ENCODE results near the gene CD99. TPM values are rescaled to one million over a fixed set of nuclear protein-coding genes. Genes with fewer than 3 reads are reported as not detected.

The CD99 gene
- total and polyA plus RNA-seq, 12 donors, result 89.4 to 266 (median 184) TPM

DNA sequence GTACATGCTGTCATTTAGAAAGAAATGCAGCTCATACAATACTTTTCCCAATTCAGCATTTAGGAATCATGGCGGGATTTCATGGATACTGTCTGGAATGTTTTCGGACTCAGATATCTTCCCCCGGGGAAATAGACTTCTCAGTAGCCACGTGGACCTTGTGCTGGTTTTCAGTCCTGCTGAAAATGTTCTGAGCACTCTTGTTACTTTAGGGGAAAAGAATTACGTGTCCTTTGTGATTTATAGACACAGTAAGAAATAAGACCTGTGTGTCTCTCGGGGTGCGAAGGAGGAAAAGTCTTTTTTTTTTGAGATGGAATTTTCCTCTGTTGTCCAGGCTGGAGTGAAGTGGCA is 3.8 kb downstream of the CD99 start:
- Histone ChIP-seq H3K27ac (no peak overlapping the region), H3K4me1 (replicated peaks in 1 of 2) (peaks cover 4 to 13% of the 10 kb centered on the region in 2 donors), H3K4me3 (no peak overlapping the region), H3K27me3 (no peaks in the 10 kb centered on the region), H3K36me3 (replicated peaks in 1 of 2) (no peaks in the 10 kb centered on the region), H3K9me3 (replicated peaks in 1 of 3) (no peaks in the 10 kb centered on the region)
- TF ChIP-seq POLR2A (IDR thresholded peaks at IDR 0.05), result no peak
- TF ChIP-seq, protein P1, sequence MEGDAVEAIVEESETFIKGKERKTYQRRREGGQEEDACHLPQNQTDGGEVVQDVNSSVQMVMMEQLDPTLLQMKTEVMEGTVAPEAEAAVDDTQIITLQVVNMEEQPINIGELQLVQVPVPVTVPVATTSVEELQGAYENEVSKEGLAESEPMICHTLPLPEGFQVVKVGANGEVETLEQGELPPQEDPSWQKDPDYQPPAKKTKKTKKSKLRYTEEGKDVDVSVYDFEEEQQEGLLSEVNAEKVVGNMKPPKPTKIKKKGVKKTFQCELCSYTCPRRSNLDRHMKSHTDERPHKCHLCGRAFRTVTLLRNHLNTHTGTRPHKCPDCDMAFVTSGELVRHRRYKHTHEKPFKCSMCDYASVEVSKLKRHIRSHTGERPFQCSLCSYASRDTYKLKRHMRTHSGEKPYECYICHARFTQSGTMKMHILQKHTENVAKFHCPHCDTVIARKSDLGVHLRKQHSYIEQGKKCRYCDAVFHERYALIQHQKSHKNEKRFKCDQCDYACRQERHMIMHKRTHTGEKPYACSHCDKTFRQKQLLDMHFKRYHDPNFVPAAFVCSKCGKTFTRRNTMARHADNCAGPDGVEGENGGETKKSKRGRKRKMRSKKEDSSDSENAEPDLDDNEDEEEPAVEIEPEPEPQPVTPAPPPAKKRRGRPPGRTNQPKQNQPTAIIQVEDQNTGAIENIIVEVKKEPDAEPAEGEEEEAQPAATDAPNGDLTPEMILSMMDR (IDR thresholded peaks at IDR 0.05), result no peak
- intact Hi-C loops (cut with DNase I), result no loop called here
- whole genome bisulfite sequencing, 4 donors, result 78 to 86% (median 81%) methylated on average over 7 of the region's 7 CpGs
- DNase-seq, result no peak

DNA sequence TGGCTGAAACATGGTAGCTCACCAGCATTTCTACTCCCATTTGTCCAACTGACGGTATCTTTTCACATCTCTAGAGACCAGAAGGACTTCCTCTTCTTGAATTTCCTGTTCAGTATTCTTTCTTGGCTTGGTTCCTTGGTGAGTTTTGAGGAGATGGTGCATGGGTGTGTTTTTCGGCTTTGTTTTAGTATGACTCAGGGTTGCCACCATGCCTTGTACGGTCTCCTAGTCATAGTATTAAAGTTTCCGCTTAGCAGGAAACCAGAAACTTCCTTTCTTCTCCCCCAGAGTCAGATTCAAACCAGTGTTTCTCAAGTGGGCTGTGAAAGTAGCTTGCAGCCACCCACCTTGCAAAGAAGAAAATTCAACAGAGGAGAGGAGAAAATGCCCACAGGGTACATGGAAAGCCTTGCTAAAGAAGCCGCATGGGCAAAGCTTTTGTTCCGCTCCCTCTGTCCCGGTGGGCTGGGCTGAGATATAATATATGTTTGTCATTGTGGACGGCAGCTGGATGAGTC is 5.7 kb downstream of the CD99 start:
- WGBS, 4 donors, result 63 to 71% (median 63%) methylated on average over 8 of the region's 8 CpGs
- intact Hi-C loops (cut with DNase I), result no loop called here
- H3K4me3 ChIP-seq, result no peak overlapping the region
- H3K4me1 ChIP-seq (replicated peaks in 1 of 2), result peaks cover 4 to 13% of the 10 kb centered on the region in 2 donors
- DNase-seq, result peak in 1 of 7 donors; percentile 19
- no peaks in the 10 kb centered on the region for H3K36me3 ChIP-seq (replicated peaks in 1 of 2)
- no peaks in the 10 kb centered on the region for H3K27me3 ChIP-seq
- no peak overlapping the region for H3K27ac ChIP-seq
- H3K9me3 ChIP-seq (replicated peaks in 1 of 3), result no peaks in the 10 kb centered on the region
- TF ChIP-seq, protein P1 (IDR thresholded peaks at IDR 0.05), result no peak
- no peak for TF ChIP-seq POLR2A (IDR thresholded peaks at IDR 0.05)

DNA sequence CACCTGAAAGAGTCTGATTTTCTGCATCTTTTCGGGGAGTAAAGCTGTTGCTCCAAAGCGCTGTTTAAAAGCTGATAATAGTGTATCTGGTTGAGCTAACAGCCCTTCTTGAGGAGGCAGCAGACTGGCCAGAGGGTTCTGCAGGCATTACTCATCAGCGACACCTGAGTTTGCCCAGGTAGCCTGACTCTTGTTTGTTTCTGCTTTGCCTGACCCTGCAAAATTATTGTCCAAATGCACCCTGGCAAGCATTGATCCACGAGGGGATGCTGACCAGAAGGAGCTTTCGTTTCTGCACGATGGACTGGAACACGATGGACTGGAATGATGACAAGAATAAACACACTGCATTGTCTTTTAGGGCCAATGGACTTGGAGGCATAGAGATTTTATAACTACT is 6.2 kb downstream of the CD99 start:
- Histone ChIP-seq H3K9me3 (replicated peaks in 1 of 3) (no peaks in the 10 kb centered on the region), H3K4me1 (replicated peaks in 1 of 2) (peaks cover 4 to 13% of the 10 kb centered on the region in 2 donors), H3K27ac (no peak overlapping the region), H3K4me3 (no peak overlapping the region), H3K27me3 (no peaks in the 10 kb centered on the region), H3K36me3 (replicated peaks in 1 of 2) (no peaks in the 10 kb centered on the region)
- 61 to 71% (median 64%) methylated on average over 5 to 7 of the region's 7 CpGs for WGBS, 4 donors
- TF ChIP-seq, protein P1 (IDR thresholded peaks at IDR 0.05), result no peak
- no peak for TF ChIP-seq POLR2A (IDR thresholded peaks at IDR 0.05)
- no peak for DNase-seq
- intact Hi-C loops (cut with DNase I), result no loop called here

DNA sequence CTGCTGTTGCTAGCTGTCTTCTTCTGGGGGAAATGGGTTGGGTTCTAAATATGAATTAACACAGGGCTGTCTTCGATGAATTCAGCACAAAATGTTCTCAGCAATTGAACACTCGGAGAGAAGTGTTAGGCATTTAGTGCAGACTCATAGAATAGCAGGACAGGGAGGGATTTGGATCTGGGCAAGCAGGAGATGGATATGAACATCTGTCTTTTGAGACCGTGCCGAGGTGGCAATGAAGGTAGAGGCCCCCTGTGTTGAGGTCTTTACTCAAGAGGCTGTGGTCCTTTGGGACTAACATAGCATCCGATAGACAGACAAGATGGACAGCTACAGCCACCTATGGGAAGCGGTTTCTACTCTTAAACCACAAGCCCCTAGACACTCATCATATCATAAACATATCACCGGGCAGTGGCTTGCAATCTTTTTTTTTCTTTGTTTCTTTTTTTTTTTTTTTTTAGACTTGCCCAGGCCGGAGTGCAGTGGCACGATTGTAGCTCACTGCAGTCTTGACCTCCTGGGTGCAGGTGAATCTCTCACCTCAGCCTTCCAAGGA is 6.7 kb downstream of the CD99 start:
- WGBS, 4 donors, result 78 to 88% (median 83%) methylated on average over 9 of the region's 9 CpGs
- peaks cover 1 to 9% of the 10 kb centered on the region in 2 donors for H3K4me1 ChIP-seq (replicated peaks in 1 of 2)
- no peaks in the 10 kb centered on the region for H3K27me3 ChIP-seq
- no peak for DNase-seq
- H3K4me3 ChIP-seq, result no peak overlapping the region
- H3K9me3 ChIP-seq (replicated peaks in 1 of 3), result no peaks in the 10 kb centered on the region
- H3K27ac ChIP-seq, result no peak overlapping the region
- no peaks in the 10 kb centered on the region for H3K36me3 ChIP-seq (replicated peaks in 1 of 2)
- TF ChIP-seq, protein P1 (IDR thresholded peaks at IDR 0.05), result no peak
- TF ChIP-seq POLR2A (IDR thresholded peaks at IDR 0.05), result no peak
- intact Hi-C loops (cut with DNase I), result no loop called here

All from adrenal gland (tissue), 12 donors.